ENCODE data around the gene HES3. TPM values are rescaled to one million over a fixed set of nuclear protein-coding genes. Genes with fewer than 3 reads are reported as not detected.

Gene HES3
- polyA plus RNA-seq, 1 of the 3 experiments (the other 2 are of a cell fraction): not detected

- no peak for TF ChIP-seq ZBTB33 (IDR thresholded peaks at IDR 0.05; ENCODE audit: borderline replicate concordance, low read depth)
- TF ChIP-seq JUND (IDR thresholded peaks at IDR 0.05): no peak
- TF ChIP-seq EP300 (IDR thresholded peaks at IDR 0.05; ENCODE audit: borderline replicate concordance in 1 of 2, low read depth in 1 of 2, low read length in 1 of 2): no peak
- peak; percentile 100 for TF ChIP-seq REST (IDR thresholded peaks at IDR 0.05; ENCODE audit: low read depth, low read length)
- peak; percentile 38; the same call in 1 of the 2 replicates for TF ChIP-seq MAX (IDR thresholded peaks at IDR 0.05; ENCODE audit: low read depth)
- no peak for TF ChIP-seq FOXJ3 (CRISPR knock-in tag; IDR thresholded peaks at IDR 0.05)
Observed at GRCh38 chr1:6245086-6245868, 1.3 kb downstream of the HES3 start (continued).

- no peaks in the 10 kb centered on the region for H3K27me3 ChIP-seq (ENCODE audit: insufficient read depth)
- H3K36me3 ChIP-seq (replicated peaks in 1 of 2; ENCODE audit: control insufficient read depth in 1 of 2, insufficient read depth in 2 of 2, low read length in 1 of 2): no peaks in the 10 kb centered on the region
- H2AFZ ChIP-seq (ENCODE audit: low read depth): no peak overlapping the region
- H4K20me1 ChIP-seq (ENCODE audit: insufficient read depth): peaks cover 3% of the 10 kb centered on the region; the same call in 1 of the 2 replicates
- peak overlapping the region in 1 of 2 experiments; percentile 76; a peak in 2 of 4 replicates for H3K27ac ChIP-seq (ENCODE audit: low read depth in 2 of 2, low read length in 1 of 2)
- POLR2A ChIA-PET: interaction anchor here (0.7 to 1.9 kb wide), 10 partner anchors 10 to 212 kb away, joined by 3 to 5 read pairs (median 3); partner anchors contain the start of gene ICMT
- no peaks in the 10 kb centered on the region for H3K9me2 ChIP-seq
- H3F3A ChIP-seq (replicated peaks; ENCODE audit: insufficient read depth): no peaks in the 10 kb centered on the region
- H3K4me2 ChIP-seq: peak overlapping the region; percentile 65
- H3K4me1 ChIP-seq (ENCODE audit: control insufficient read depth in 1 of 2, insufficient read depth in 2 of 2, low read depth in 1 of 2, low read length in 1 of 2): no peaks in the 10 kb centered on the region; a peak in 1 of 4 replicates
- H3K9ac ChIP-seq: no peak overlapping the region
- TF ChIP-seq TAF1 (IDR thresholded peaks at IDR 0.05; ENCODE audit: borderline replicate concordance, low read depth, low read length) (no peak), NRF1 (IDR thresholded peaks at IDR 0.05; ENCODE audit: low read depth, low read length) (peak; percentile 22; the same call in 1 of the 2 replicates), IRF3 (IDR thresholded peaks at IDR 0.05; ENCODE audit: low read depth, low read length) (no peak), CHD2 (IDR thresholded peaks at IDR 0.05; ENCODE audit: low read length, partially characterized antibody) (no peak), POLR2AphosphoS5 (IDR thresholded peaks at IDR 0.05; ENCODE audit: low read depth, low read length) (no peak), FOSL2 (IDR thresholded peaks at IDR 0.05; ENCODE audit: borderline replicate concordance, low read depth) (no peak), ZBTB33 (IDR thresholded peaks at IDR 0.05; ENCODE audit: borderline replicate concordance, low read depth) (no peak)
- H3K9me3 ChIP-seq: no peaks in the 10 kb centered on the region
- H3K79me2 ChIP-seq (ENCODE audit: insufficient read depth): no peaks in the 10 kb centered on the region
- DNase-seq: peak; percentile 95
- H3K4me3 ChIP-seq (ENCODE audit: low read depth in 2 of 2, low read length in 1 of 2): peak overlapping the region; percentile 29 to 44; a peak in 3 of 4 replicates
- CTCF ChIA-PET: interaction anchor here (0.6 to 9.5 kb wide), 74 partner anchors 9 to 355 kb away, joined by 3 to 318 read pairs (median 6); partner anchors contain the start of genes ACOT7, CHD5, HES2 and ICMT
- WGBS (ENCODE audit: low lambda C conversion rate): 1% methylated on average over 27 of the region's 49 CpGs
Observed at GRCh38 chr1:6245869-6246496, 2.0 kb downstream of the HES3 start.
